ENCODE data around the gene STRN4. TPM values are rescaled to one million over a fixed set of nuclear protein-coding genes. Genes with fewer than 3 reads are reported as not detected.

The STRN4 gene
- total RNA-seq, 4 donors from 2014 or later, result 77.4 to 127 (median 87.4) TPM

DNA sequence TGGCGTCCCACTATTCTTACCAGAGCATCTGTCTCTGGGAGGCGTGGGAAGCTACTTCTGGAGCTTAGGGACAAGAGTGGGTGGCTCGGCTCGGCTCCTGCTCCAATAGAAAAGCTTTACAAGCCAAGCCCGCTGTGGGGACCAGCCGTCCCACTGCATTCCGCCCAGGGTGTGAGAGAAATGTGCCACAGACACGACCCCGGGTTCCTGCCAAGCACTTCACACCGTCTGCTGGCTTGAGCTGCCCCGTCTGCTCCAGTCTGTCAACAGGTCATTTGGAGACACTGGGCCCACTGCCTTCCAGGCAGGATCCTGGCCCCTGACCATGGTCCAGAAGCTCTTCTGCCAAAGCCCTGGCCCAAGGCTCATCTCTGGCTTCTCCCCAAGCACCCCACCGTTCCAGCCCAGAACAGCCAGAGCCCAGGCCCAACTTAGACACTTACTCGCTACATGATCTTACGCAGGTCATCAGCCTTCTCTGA lies 6.9 kb downstream of the STRN4 start:
- peak in 1 of 2 donors; percentile 22 for TF ChIP-seq POLR2A (IDR thresholded peaks at IDR 0.05)
- TF ChIP-seq EP300 (IDR thresholded peaks at IDR 0.05), result peak in 1 of 2 donors; percentile 18
- TF ChIP-seq CTCF (IDR thresholded peaks at IDR 0.05), result no peak
- Histone ChIP-seq H3K4me1 (peaks cover 4 to 92% (median 50%) of the 10 kb centered on the region in 4 donors), H3K27me3 (no peaks in the 10 kb centered on the region), H3K36me3 (peaks cover 0 to 36% (median 4%) of the 10 kb centered on the region in 3 donors), H3K4me3 (no peak overlapping the region), H3K27ac (peak overlapping the region; percentile 25 to 98 (median 72)), H3K9me3 (no peaks in the 10 kb centered on the region)
- WGBS, 2 donors, result 43 to 55% methylated on average over 9 to 14 of the region's 14 CpGs
- no peak for DNase-seq (ENCODE audit: low spot score in 2 of 2)

DNA sequence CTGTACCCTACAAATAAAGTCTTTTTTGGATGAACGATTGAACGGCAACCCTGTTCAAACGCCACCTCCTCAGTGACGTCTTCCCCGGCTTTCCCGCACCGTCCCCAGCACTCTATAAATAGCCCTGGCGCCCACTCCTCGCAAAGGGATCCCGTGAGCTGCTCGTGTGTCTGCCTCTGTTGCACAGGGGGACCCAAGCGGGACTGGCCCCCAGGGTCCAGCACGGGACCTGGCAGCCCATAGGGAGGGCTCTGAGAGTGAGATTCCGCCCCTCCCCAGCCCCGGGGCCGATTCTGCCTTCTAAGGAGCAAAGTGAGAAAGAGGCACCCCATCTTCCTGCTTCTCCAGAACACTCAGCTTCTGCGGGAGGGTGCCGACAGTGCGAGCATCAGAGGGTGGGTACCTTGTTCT lies 8.5 kb downstream of the STRN4 start:
- no peaks in the 10 kb centered on the region for H3K9me3 ChIP-seq
- peaks cover 0 to 92% (median 43%) of the 10 kb centered on the region in 4 donors for H3K4me1 ChIP-seq
- peaks cover 0 to 49% (median 4%) of the 10 kb centered on the region in 3 donors for H3K36me3 ChIP-seq
- no peaks in the 10 kb centered on the region for H3K27me3 ChIP-seq
- 68 to 74% methylated on average over 19 of the region's 19 CpGs for WGBS, 2 donors
- no peak overlapping the region for H3K4me3 ChIP-seq
- DNase-seq (ENCODE audit: low spot score in 2 of 2), result no peak
- TF ChIP-seq CTCF (IDR thresholded peaks at IDR 0.05) (no peak), POLR2A (IDR thresholded peaks at IDR 0.05) (no peak), EP300 (IDR thresholded peaks at IDR 0.05) (peak in 1 of 2 donors; percentile 35)
- peak overlapping the region in 3 of 4 donors; percentile 8 to 98 (median 83) for H3K27ac ChIP-seq

DNA sequence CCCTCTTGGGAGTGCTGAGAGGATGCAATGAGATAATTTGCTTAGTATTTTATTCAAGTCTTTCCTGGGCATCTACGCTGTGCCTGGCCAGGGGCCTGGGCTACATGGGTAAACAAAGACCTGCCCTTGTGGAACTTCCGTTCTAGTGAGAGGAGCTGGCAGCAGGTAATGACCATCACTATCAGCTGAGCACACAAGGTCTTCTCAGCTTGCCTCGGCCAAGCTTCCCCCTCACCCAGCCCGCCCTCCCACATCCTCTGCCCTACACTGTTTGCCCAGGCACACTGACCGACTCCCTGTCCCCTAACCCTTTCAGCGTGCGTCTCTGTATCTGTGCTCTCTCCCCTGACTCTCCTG lies 9.0 kb downstream of the STRN4 start:
- no peak overlapping the region for H3K4me3 ChIP-seq
- no peak for DNase-seq (ENCODE audit: low spot score in 2 of 2)
- 63 to 70% methylated on average over 7 of the region's 7 CpGs for WGBS, 2 donors
- peaks cover 0 to 54% (median 4%) of the 10 kb centered on the region in 3 donors for H3K36me3 ChIP-seq
- no peaks in the 10 kb centered on the region for H3K9me3 ChIP-seq
- H3K4me1 ChIP-seq, result peaks cover 0 to 92% (median 42%) of the 10 kb centered on the region in 4 donors
- peak overlapping the region in 2 of 4 donors; percentile 83 to 98 for H3K27ac ChIP-seq
- no peaks in the 10 kb centered on the region for H3K27me3 ChIP-seq
- no peak for TF ChIP-seq EP300 (IDR thresholded peaks at IDR 0.05)
- no peak for TF ChIP-seq CTCF (IDR thresholded peaks at IDR 0.05)
- no peak for TF ChIP-seq POLR2A (IDR thresholded peaks at IDR 0.05)

DNA sequence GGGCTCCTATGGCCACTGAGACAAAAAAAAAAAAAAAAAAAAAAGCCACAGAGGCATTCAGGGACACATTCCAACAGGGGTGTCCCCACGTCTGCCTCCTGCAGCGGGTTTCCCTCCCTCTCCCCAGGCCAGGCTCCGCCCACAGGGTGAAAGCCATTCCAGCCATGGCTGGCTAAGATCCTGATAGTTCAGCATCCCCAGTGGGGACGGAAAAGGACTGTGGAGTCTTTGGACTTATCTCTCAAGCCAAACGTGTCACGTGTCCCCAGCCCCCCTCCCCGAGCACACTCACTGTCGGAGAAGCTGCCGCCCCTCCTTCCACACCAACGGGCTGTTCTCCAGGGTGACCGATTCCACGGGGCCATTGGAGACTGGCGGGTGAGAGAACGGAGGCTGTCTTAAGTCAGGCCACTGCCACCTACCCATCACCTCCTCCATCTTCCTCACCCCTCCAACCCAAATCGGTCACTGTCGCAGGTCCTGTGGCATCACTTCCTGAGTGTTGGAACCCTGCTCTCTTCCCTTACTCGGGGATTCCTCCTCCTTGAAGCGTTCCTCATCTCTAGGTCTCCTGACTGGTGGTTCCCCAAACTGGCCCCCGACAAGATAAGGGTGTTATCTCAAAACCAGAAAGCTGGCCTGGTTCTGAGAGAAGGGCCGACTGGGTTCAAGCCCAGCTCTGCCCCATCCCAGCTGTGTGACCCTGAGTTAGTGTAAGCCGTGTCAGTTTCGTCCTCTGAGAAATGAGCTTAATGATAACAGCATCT lies 9.5 kb downstream of the STRN4 start:
- TF ChIP-seq EP300 (IDR thresholded peaks at IDR 0.05), result no peak
- TF ChIP-seq CTCF (IDR thresholded peaks at IDR 0.05), result no peak
- TF ChIP-seq POLR2A (IDR thresholded peaks at IDR 0.05), result no peak
- 52 to 57% methylated on average over 21 to 22 of the region's 22 CpGs for WGBS, 2 donors
- Histone ChIP-seq H3K27me3 (no peaks in the 10 kb centered on the region), H3K4me1 (peaks cover 0 to 92% (median 39%) of the 10 kb centered on the region in 4 donors), H3K27ac (peak overlapping the region in 2 of 4 donors; percentile 83 to 98), H3K36me3 (peaks cover 0 to 60% (median 4%) of the 10 kb centered on the region in 3 donors), H3K9me3 (no peaks in the 10 kb centered on the region), H3K4me3 (no peak overlapping the region)
- DNase-seq (ENCODE audit: low spot score in 2 of 2), result no peak

DNA sequence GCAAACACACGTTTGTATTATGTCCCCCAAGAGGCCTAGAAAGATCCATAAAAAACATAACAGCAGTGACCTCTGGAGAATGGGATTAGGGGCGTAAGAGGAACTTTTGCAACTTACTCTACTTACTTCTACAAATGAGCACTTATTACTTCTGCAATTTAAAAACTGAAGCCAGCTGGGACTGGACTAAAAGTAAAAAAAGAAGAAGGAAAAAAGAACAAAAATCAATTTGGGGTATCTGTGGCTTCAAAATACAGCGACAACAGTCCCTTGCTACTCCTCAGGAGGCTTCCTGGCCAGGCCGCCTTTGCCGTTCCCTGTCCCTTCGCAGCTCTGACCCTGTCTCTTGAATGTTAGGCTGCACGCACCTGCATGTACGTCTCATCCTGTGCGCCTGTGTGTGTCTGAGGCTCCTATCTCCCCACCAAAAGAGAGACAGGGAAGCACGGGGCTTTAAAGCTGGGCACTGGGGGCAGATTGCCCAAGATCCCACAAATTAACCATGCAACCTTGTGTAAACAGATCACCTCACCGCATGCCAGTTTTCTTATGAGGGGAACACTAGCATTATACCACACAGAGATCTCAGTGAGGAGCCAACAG lies 12.5 kb downstream of the STRN4 start:
- TF ChIP-seq POLR2A (IDR thresholded peaks at IDR 0.05), result no peak
- TF ChIP-seq CTCF (IDR thresholded peaks at IDR 0.05), result peak in 1 of 5 experiments; percentile 3
- no peak for TF ChIP-seq EP300 (IDR thresholded peaks at IDR 0.05)
- Histone ChIP-seq H3K4me3 (no peak overlapping the region), H3K27me3 (no peaks in the 10 kb centered on the region), H3K36me3 (peaks cover 0 to 85% (median 13%) of the 10 kb centered on the region in 3 donors), H3K27ac (peak overlapping the region in 2 of 4 donors; percentile 41 to 69), H3K9me3 (no peaks in the 10 kb centered on the region), H3K4me1 (peaks cover 0 to 89% (median 16%) of the 10 kb centered on the region in 4 donors)
- 64 to 69% methylated on average over 11 of the region's 11 CpGs for WGBS, 2 donors
- DNase-seq (ENCODE audit: low spot score in 2 of 2), result no peak

Measured in tibial nerve (tissue), 4 donors.